H54 (cell line): Measurements from ENCODE around the gene PAPSS2.
A peak's percentile ranks its signal among the peaks of the same experiment; 100 is the strongest.

Source experiments
- DNase-seq: peaks from one replicate; pipeline ENCODE4 v3.0.0; 2011; ENCODE audit warnings: low spot score, mixed read lengths; ENCODE audit not compliant: insufficient read length
- FAIRE-seq: peaks from 3 replicates; lab custom pipeline; 2011; peaks lifted over from hg19 to GRCh38; lab: Jason Lieb, UNC
- POLR2A ChIP-seq: IDR thresholded peaks from 2 replicates; pipeline ENCODE4 v1.6.1; 2011; ENCODE audit warnings: low read depth, mild to moderate bottlenecking, low read length

PAPSS2 gene

DNA sequence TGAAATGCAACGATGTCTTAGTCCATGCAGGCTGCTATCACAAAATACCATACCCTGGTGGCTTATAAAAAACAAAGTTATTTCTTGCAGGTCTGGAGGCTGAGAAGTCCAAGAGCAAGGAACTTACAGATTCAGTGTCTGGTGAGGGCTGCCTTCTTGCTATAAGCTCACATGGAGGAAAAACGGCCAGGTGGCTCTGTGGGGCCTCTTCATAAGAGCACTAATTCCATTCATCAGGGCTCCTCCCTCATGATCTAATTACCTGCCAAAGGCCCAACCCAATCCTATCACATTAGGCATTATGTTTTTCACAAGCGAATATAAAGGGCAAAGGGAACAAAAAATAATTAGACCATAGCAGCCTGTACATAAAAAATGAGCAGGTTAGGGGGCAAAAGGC, 35.4 kb downstream of the PAPSS2 start:
- no peak for TF ChIP-seq POLR2A
- DNase-seq (no peak), FAIRE-seq (no peak)

DNA sequence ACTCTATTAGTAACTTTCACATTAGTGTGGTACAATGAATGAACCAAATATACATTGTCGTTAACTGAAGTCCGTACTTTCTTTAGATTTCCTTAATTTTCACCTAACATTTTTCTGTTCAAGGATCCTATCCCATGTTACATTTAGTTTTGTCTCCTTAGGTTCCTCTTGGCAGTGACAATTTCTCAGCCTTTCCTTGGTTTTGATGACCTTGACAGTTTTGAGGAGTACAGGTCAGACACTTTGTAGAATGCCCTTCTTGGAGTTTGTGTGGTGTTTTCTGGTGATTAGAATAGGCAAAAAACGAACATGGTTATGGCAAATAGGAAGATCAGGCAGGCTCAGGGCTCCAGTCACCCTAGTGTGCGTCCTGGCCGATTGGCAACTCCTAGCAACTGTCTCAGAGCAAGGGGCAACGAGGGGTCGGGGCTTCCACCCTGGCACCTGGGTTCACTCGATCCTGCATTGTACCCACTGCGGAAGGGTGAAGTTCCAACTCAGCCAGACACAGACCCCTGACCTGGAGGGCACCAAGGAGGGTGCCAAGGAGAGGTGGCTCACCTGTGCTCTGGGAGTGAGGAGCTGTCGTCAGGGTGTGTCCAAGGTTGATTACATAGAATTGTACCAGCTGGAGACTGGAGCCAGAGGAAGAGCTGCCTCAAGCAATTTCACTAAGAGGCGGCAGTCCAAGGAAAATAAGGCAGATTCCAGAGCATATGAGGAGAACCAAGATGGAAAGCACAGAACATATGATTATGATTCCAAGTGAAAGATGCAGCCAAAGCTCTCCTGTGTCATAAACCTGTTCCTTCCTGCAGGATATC, 37.5 kb downstream of the PAPSS2 start:
- TF ChIP-seq POLR2A, result no peak
- no peak for DNase-seq
- no peak for FAIRE-seq

GRCh38 chr10:87700031-87700796, 40.5 kb downstream of the PAPSS2 start:
- no peak for TF ChIP-seq POLR2A
- DNase-seq, result peak; percentile 26
- no peak for FAIRE-seq

DNA sequence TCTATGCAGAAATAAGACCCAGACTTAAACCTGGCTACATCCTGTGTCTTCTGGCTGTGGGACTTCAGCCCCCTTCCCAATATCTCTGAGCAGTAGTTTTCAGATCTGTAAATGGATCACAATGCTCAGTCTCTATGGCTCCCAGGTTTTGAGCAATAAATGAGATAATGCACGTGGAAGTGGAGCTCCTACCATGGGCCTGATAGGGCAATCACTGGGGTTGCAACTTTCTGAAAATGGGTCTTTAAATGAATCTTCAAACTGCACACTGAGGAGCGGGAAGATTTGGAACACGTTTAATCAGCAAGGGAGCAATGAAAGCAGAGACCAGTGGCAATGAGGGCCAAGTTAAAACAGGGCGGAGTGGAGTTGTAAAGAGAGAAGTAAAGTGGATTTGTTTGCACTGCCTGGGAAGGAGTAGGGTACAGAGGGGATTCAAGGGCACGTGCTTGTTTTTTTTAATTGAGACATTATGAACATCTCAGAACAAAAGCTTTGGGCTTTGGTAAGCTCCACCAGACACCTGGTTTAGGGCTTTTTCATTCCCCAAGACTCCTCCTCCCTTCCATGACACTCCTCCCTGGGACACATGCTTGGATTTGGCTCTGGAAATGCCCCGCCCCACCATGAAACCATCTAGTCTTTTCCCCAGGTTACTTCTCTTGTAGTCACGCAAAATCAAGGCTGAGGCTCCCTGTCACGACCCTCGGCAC, 42.7 kb downstream of the PAPSS2 start:
- TF ChIP-seq POLR2A, result no peak
- FAIRE-seq (no peak), DNase-seq (no peak)

DNA sequence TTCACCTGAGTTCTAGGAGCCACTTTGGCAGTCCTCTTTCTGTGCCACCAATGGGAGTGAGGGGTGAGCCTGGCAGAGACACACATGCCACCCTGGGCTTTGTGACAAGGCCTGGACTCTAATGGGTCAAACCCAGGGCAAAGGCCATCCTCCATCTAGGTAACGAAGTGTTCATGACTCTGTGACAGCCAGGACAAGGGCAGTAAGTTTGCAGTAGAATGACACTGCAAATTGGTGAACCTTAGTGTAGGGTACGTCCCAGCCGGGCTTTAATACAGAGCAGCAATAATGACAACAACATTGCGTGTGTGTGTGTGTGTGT, 43.3 kb downstream of the PAPSS2 start:
- DNase-seq (no peak), FAIRE-seq (no peak)
- TF ChIP-seq POLR2A, result no peak

DNA sequence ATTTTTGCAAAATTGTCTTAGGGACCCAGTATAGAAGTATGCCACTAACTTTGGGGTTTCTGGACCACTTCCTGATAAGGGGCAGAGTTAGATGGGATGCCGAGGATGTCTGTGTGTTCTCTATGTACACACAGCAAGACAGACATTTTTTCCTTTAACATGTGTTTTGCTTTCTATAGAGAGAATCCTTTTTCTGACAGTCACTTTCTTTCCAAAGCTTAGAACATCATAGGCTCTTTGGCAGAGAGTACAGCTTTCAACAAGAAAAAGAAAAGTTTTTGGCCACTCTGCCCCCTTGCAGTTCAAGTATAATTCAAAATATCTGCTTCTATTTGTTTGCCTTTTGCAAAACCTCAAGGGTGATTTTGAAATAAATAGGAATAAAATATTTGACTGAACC, 44.1 kb downstream of the PAPSS2 start:
- no peak for FAIRE-seq
- DNase-seq, result no peak
- no peak for TF ChIP-seq POLR2A

GRCh38 chr10:87705339-87705738, 45.7 kb downstream of the PAPSS2 start:
- DNase-seq, result no peak

DNA sequence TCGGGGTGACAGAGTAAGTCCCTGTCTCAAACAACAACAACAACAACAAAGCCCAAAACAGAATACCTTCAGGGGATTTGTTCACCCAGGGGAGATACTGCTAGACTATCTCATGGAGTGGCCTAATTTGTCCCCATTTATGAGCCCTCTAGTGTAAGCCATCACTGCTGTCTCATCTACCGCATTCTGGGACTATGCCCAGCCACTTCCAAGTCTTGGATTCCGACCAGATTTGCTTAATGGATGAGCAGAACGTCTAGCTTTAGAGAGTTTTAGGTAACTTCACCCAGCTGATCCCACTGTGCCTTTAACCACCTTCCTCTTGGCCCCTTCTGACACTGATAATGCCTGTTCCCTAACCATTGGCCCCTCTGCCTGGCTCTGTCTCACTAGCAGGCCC, 47.1 kb downstream of the PAPSS2 start:
- DNase-seq (no peak), FAIRE-seq (no peak)
- TF ChIP-seq POLR2A, result no peak

More at GRCh38 chr10:87705339-87705738, 45.7 kb downstream of the PAPSS2 start:
- no peak for TF ChIP-seq POLR2A
- peak; percentile 23 for FAIRE-seq

DNA sequence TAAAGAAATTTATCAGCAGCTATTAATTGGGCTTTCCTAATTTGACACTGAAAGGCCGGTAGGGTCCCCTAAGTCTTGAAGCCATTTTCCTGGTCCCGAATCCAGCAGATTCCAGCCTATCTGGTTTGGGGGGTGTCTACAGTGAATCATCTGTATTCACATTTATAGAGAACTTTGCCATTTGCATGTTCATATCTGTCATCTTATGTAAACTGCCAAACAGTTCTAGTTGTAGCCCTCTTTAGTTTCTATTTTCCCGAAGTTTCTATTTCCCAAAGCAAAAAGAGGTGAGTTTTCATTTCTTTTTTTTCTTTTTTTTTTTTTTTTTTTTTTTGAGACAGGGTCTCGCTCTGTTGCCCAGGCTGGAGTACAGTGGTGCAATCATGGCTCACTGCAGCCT, 47.6 kb downstream of the PAPSS2 start:
- DNase-seq (no peak), FAIRE-seq (no peak)
- TF ChIP-seq POLR2A, result no peak

DNA sequence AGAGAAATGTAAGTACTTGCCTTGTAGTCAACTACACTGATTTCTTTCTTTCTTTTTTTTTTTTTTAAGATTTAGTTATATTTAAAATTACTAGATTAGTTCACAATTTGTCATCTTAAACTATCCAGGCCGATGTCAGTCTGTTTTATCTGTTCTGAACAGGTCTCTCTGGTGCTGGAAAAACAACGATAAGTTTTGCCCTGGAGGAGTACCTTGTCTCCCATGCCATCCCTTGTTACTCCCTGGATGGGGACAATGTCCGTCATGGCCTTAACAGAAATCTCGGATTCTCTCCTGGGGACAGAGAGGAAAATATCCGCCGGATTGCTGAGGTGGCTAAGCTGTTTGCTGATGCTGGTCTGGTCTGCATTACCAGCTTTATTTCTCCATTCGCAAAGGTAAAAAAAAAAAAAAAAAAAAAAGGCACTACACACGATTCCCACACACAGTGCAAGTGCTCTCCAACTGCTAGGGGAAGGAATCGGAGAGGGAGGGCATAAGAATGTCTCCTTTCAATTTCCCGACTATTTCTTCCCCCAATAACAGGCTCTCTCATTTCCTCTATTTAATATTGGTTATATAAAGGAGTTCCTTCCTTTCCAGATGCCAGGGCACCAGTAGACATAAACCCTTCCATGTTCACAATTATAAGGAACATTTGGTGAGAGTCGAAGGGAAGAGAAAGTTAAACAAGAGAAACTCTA, 53.4 kb downstream of the PAPSS2 start:
- no peak for TF ChIP-seq POLR2A
- DNase-seq (no peak), FAIRE-seq (no peak)

- DNase-seq (no peak), FAIRE-seq (no peak)
- TF ChIP-seq POLR2A, result no peak
Measured at GRCh38 chr10:87713707-87714106, 54.0 kb downstream of the PAPSS2 start.

DNA sequence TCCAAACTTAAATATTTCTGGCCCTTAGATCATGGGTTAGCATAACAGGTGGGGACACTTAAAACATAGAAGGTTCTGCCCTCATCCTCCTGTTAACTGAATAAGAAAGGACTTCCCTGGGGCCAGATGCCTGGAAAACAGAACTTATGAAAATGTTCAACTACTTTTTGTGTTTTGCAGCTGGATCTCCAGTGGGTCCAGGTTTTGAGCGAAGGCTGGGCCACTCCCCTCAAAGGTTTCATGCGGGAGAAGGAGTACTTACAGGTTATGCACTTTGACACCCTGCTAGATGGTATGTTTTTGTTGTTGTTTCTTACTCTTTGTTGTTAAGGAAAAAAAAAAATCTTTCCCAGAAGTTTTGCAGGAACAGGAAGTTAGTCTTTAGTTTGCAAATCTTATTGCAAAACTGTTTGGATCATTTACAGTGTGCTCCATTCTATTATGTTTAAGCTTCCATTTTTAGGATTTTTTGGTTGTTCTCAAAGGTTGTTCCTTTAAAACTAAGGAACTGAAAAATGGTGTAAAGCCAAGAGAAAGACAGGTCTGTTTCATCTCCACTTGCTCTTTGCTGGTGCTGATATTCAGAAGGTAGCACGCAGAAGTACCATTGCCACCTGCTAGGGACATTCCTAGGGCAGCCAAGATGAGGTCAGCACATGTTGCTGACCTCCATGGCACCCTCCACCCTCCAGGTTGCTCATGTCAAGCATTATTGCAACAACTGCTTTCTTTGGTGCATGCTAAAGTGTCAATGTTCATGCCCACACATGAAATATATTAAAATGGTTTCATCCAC, 56.1 kb downstream of the PAPSS2 start:
- TF ChIP-seq POLR2A, result no peak
- FAIRE-seq (no peak), DNase-seq (no peak)

GRCh38 chr10:87716348-87716670, 56.6 kb downstream of the PAPSS2 start:
- DNase-seq, result no peak
- FAIRE-seq, result no peak
- no peak for TF ChIP-seq POLR2A
